OCI-LY1 (cell line): ENCODE results near the gene PCDHB3.

Source experiments
- H2AFZ ChIP-seq: fragments of 200-600 bp; sonication (generic), shearing (Covaris generic); 2 replicates; pipeline ENCODE4 v1.6.0; 2014; ENCODE audit warnings: antibody characterized with exemption, mild to moderate bottlenecking, low read length
- H3F3A ChIP-seq: fragments of 200-600 bp; sonication (generic), shearing (Covaris generic); 2 replicates; pipeline ENCODE4 v1.6.0; 2014; ENCODE audit warnings: mild to moderate bottlenecking, antibody characterized with exemption, low read length, moderate library complexity; ENCODE audit not compliant: insufficient read depth
- H3K27ac ChIP-seq: fragments of 200-600 bp; sonication (generic); 2 replicates; pipeline ENCODE4 v1.5.1; 2014; ENCODE audit warnings: low read length, mixed run types, mild to moderate bottlenecking, low read depth; ENCODE audit not compliant: poor library complexity, severe bottlenecking
- H3K27me3 ChIP-seq: fragments of 200-600 bp; sonication (generic); 2 replicates; pipeline ENCODE4 v1.6.0; 2014; ENCODE audit warnings: antibody characterized with exemption, mild to moderate bottlenecking, low read length, moderate library complexity; ENCODE audit not compliant: insufficient read depth
- H3K36me3 ChIP-seq: fragments of 200-600 bp; sonication (generic); 2 replicates; pipeline ENCODE4 v1.6.1; 2014; ENCODE audit warnings: mild to moderate bottlenecking, antibody characterized with exemption, low read length, moderate library complexity, mixed read lengths; ENCODE audit not compliant: insufficient read depth
- H3K4me1 ChIP-seq: fragments of 200-600 bp; sonication (generic); 2 replicates; pipeline ENCODE4 v1.5.1; 2014; ENCODE audit warnings: mild to moderate bottlenecking, low read length, moderate library complexity; ENCODE audit not compliant: insufficient read depth, severe bottlenecking
- H3K4me2 ChIP-seq: fragments of 200-600 bp; sonication (generic), shearing (Covaris generic); 2 replicates; pipeline ENCODE4 v1.6.1; 2014; ENCODE audit warnings: low read length
- H3K4me3 ChIP-seq: fragments of 200-600 bp; sonication (generic); 2 replicates; pipeline ENCODE4 v1.5.1; 2014; ENCODE audit warnings: low read length, low read depth, mild to moderate bottlenecking, mixed read lengths; ENCODE audit not compliant: poor library complexity, severe bottlenecking
- H3K79me2 ChIP-seq: fragments of 200-600 bp; shearing (Covaris generic); 2 replicates; pipeline ENCODE4 v1.6.1; 2016; ENCODE audit warnings: mixed run types, low read length, mixed read lengths; ENCODE audit not compliant: insufficient read depth
- H3K9ac ChIP-seq: fragments of 200-600 bp; sonication (generic), shearing (Covaris generic); 2 replicates; pipeline ENCODE4 v1.6.1; 2014; ENCODE audit warnings: mild to moderate bottlenecking, low read length, mixed read lengths
- H3K9me2 ChIP-seq: fragments of 200-600 bp; sonication (generic), shearing (Covaris generic); 2 replicates; pipeline ENCODE4 v1.6.1; 2014; ENCODE audit warnings: low read depth, mild to moderate bottlenecking, low read length, mixed read lengths
- H3K9me3 ChIP-seq: fragments of 200-600 bp; shearing (Covaris generic); 2 replicates; pipeline ENCODE4 v1.6.1; 2014; ENCODE audit warnings: low read length, mixed read lengths
- H4K20me1 ChIP-seq: fragments of 200-600 bp; sonication (generic), shearing (Covaris generic); 2 replicates; pipeline ENCODE4 v1.6.0; 2016; ENCODE audit warnings: mild to moderate bottlenecking, low read length; ENCODE audit not compliant: insufficient read depth
- CTCF ChIP-seq: fragments of 200-600 bp; sonication (generic), shearing (Covaris generic); IDR thresholded peaks from 2 replicates; pipeline ENCODE4 v1.5.1; 2017; ENCODE audit warnings: mild to moderate bottlenecking, antibody characterized with exemption, low read length, moderate library complexity, mixed read lengths
- EZH2 ChIP-seq: fragments of 200-600 bp; sonication (generic), shearing (Covaris generic); IDR thresholded peaks from 2 replicates; pipeline ENCODE4 v1.8.0; 2017; ENCODE audit warnings: borderline replicate concordance, mixed run types, mild to moderate bottlenecking, antibody characterized with exemption, low read length, moderate library complexity, mixed read lengths

The PCDHB3 gene

GRCh38 chr5:141100243-141100805 lies at the start of gene PCDHB3:
Gene PCDHB3, plus strand, starts transcription at chr5:141100473. Its CDS starts 177 bp downstream, at chr5:141100650.
- H3K9ac ChIP-seq = no peak within 1 kb of the TSS
- no peak within 1 kb of the TSS for H2AFZ ChIP-seq
- H3K79me2 ChIP-seq = no peaks in the 10 kb centered on the region
- no peaks in the 10 kb centered on the region for H3F3A ChIP-seq
- no peak within 1 kb of the TSS for H3K27ac ChIP-seq
- no peak within 1 kb of the TSS for H3K4me3 ChIP-seq
- H3K27me3 ChIP-seq = no peaks in the 10 kb centered on the region
- no peaks in the 10 kb centered on the region for H3K9me3 ChIP-seq
- no peaks in the 10 kb centered on the region for H4K20me1 ChIP-seq
- H3K4me2 ChIP-seq = no peak within 1 kb of the TSS
- no peaks in the 10 kb centered on the region for H3K4me1 ChIP-seq
- H3K36me3 ChIP-seq = no peaks in the 10 kb centered on the region
- peak; percentile 74 for TF ChIP-seq CTCF
- TF ChIP-seq EZH2 = no peak
- H3K9me2 ChIP-seq = no peaks in the 10 kb centered on the region

GRCh38 chr5:141050622-141051520 lies 49.4 kb upstream of the PCDHB3 start, which contains the start of gene PCDHB1:
Gene PCDHB1, plus strand, starts transcription at chr5:141051374. Its CDS starts 97 bp downstream, at chr5:141051471.
- Histone ChIP-seq H3K27me3 (no peaks in the 10 kb centered on the region), H3K4me3 (no peak within 1 kb of the TSS), H3F3A (no peaks in the 10 kb centered on the region), H3K36me3 (no peaks in the 10 kb centered on the region), H3K27ac (no peak within 1 kb of the TSS), H3K79me2 (no peaks in the 10 kb centered on the region), H3K9me2 (no peaks in the 10 kb centered on the region), H3K9me3 (no peaks in the 10 kb centered on the region), H3K4me2 (no peak within 1 kb of the TSS), H3K9ac (no peak within 1 kb of the TSS), H4K20me1 (no peaks in the 10 kb centered on the region), H3K4me1 (no peaks in the 10 kb centered on the region), H2AFZ (no peak within 1 kb of the TSS)
- TF ChIP-seq CTCF (no peak), EZH2 (no peak)

- H4K20me1 ChIP-seq = no peaks in the 10 kb centered on the region
- no peak overlapping the region for H3K4me2 ChIP-seq
- H3K79me2 ChIP-seq = no peaks in the 10 kb centered on the region
- H3K36me3 ChIP-seq = no peaks in the 10 kb centered on the region
- H3K4me1 ChIP-seq = no peaks in the 10 kb centered on the region
- no peak for TF ChIP-seq EZH2
- no peak for TF ChIP-seq CTCF
- H3K27ac ChIP-seq = no peak overlapping the region
- H3F3A ChIP-seq = no peaks in the 10 kb centered on the region
- no peak overlapping the region for H3K9ac ChIP-seq
- no peaks in the 10 kb centered on the region for H3K9me3 ChIP-seq
- H3K4me3 ChIP-seq = no peak overlapping the region
- no peaks in the 10 kb centered on the region for H3K9me2 ChIP-seq
- no peaks in the 10 kb centered on the region for H3K27me3 ChIP-seq
- H2AFZ ChIP-seq = no peak overlapping the region
Observed at GRCh38 chr5:141051521-141051866, 48.8 kb upstream of the PCDHB3 start.
